Esophagus squamous epithelium (tissue), 4 donors: Measurements from ENCODE around the gene FSTL4.

ENCODE experiments used
- POLR2A ChIP-seq, 4 donors: fragments of 450-650 bp; IDR thresholded peaks; one replicate each; pipeline ENCODE4 v1.6.1; 2017; ENCODE audit warnings: antibody characterized with exemption in 4 of 4, mild to moderate bottlenecking in 4 of 4, moderate library complexity in 3 of 4
- TF ChIP-seq, protein P1 (sequence below), 6 experiments: fragments of 450-650 bp in 4 of 6; fragments of 200-600 bp in 2 of 6; sonication (generic) in 2 of 6; IDR thresholded peaks; one replicate each; pipeline ENCODE4 v1.5.1; 2016 to 2019; ENCODE audit warnings: antibody characterized with exemption in 6 of 6, mild to moderate bottlenecking in 4 of 6, moderate library complexity in 4 of 6

DNA sequence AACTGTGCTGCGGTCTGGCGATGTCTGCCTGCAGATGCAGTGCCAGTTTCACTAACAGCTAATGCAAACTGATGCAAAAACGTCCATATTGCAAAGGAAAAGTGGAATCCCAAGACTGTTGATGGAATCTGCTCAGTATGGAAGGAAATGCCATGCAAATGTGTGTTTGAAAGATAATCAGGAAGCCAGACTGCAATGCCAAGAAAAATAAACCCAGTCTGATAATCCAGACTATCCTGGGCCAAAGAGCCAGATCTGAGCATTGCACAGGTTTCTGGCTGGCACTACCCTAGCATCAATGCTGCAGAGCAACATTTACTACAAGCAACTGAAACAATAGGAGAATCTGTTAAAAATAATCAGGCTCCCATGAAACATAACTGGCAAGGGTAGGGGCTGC lies 130.3 kb downstream of the FSTL4 start:
- TF ChIP-seq, protein P1, sequence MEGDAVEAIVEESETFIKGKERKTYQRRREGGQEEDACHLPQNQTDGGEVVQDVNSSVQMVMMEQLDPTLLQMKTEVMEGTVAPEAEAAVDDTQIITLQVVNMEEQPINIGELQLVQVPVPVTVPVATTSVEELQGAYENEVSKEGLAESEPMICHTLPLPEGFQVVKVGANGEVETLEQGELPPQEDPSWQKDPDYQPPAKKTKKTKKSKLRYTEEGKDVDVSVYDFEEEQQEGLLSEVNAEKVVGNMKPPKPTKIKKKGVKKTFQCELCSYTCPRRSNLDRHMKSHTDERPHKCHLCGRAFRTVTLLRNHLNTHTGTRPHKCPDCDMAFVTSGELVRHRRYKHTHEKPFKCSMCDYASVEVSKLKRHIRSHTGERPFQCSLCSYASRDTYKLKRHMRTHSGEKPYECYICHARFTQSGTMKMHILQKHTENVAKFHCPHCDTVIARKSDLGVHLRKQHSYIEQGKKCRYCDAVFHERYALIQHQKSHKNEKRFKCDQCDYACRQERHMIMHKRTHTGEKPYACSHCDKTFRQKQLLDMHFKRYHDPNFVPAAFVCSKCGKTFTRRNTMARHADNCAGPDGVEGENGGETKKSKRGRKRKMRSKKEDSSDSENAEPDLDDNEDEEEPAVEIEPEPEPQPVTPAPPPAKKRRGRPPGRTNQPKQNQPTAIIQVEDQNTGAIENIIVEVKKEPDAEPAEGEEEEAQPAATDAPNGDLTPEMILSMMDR (IDR thresholded peaks at IDR 0.05), result no peak
- no peak for TF ChIP-seq POLR2A (IDR thresholded peaks at IDR 0.05)
